Smooth muscle cell (in vitro differentiated cells): ENCODE measurements around the gene DNASE2. TPM values are rescaled to one million over a fixed set of nuclear protein-coding genes. Genes with fewer than 3 reads are reported as not detected.

Experiments used
- DNase-seq: peaks from one replicate; lab custom pipeline; 2025; ENCODE audit not compliant: unreplicated experiment; lab: John Stamatoyannopoulos, UW
- H2AFZ ChIP-seq: fragments of 200-600 bp; sonication (generic); 2 replicates; pipeline ENCODE4 v1.6.0; 2016; ENCODE audit warnings: antibody characterized with exemption, low read depth, mild to moderate bottlenecking
- H3F3A ChIP-seq: fragments of 200-600 bp; sonication (generic); 2 replicates; pipeline ENCODE4 v1.6.0; 2017; ENCODE audit warnings: antibody characterized with exemption, low read depth
- H3K27ac ChIP-seq: fragments of 200-600 bp; sonication (generic); 2 replicates; pipeline ENCODE4 v1.5.1; 2016; ENCODE audit warnings: low read depth, mild to moderate bottlenecking
- H3K27me3 ChIP-seq: fragments of 200-600 bp; sonication (generic); 2 replicates; pipeline ENCODE4 v1.6.1; 2016; ENCODE audit warnings: low read depth, mild to moderate bottlenecking
- H3K36me3 ChIP-seq: fragments of 200-600 bp; sonication (generic); 2 replicates; pipeline ENCODE4 v1.5.1; 2016; ENCODE audit warnings: low read depth
- H3K4me1 ChIP-seq: fragments of 200-600 bp; sonication (generic); 2 replicates; pipeline ENCODE4 v1.5.1; 2016; ENCODE audit warnings: low read depth
- H3K4me2 ChIP-seq: fragments of 200-600 bp; sonication (generic); 2 replicates; pipeline ENCODE4 v1.6.0; 2016; ENCODE audit warnings: mild to moderate bottlenecking
- H3K4me3 ChIP-seq: fragments of 200-600 bp; sonication (generic); 2 replicates; pipeline ENCODE4 v1.5.1; 2016; ENCODE audit warnings: mild to moderate bottlenecking
- H3K79me2 ChIP-seq: fragments of 200-600 bp; sonication (generic); 2 replicates; pipeline ENCODE4 v1.6.0; 2016; ENCODE audit warnings: low read depth, mild to moderate bottlenecking
- H3K9ac ChIP-seq: fragments of 200-600 bp; sonication (generic); 2 replicates; pipeline ENCODE4 v1.6.0; 2016; ENCODE audit warnings: low read depth
- H3K9me3 ChIP-seq: fragments of 200-600 bp; sonication (generic); replicated peaks from 2 replicates; pipeline ENCODE4 v1.5.1; 2016; ENCODE audit warnings: low read depth
- H4K20me1 ChIP-seq: fragments of 200-600 bp; sonication (generic); 2 replicates; pipeline ENCODE4 v1.6.0; 2016; ENCODE audit warnings: low read depth
- WGBS: methylation state at CpG from one replicate; pipeline ENCODE4 v1.1.7; 2016; ENCODE audit warnings: low lambda C conversion rate; 5-methylcytosine and 5-hydroxymethylcytosine counted together
- polyA plus RNA-seq: library from polyadenylated mRNA; unstranded; fragments of >200 nt; fragmentation: Nextera tagmentation; extraction: Ambion mirVana; gene quantifications from 2 replicates; pipeline ENCODE4 v1.2.1, GENCODE V29; 2016
- total RNA-seq: library from RNA; depleted of rRNA; stranded (reverse); fragments of >200 nt; gene quantifications from 2 replicates; pipeline ENCODE4 v1.2.3, GENCODE V29; 2014
- TF ChIP-seq, protein P1 (sequence below): fragments of 200-600 bp; sonication (generic); IDR thresholded peaks from 2 replicates; pipeline ENCODE4 v1.5.1; 2017; ENCODE audit warnings: borderline replicate concordance, mild to moderate bottlenecking, antibody characterized with exemption; ENCODE audit not compliant: insufficient read depth, poor library complexity, severe bottlenecking

The DNASE2 gene
- total and polyA plus RNA-seq, 2 experiments from 2014 or later: 19.5 to 44.9 TPM

DNA sequence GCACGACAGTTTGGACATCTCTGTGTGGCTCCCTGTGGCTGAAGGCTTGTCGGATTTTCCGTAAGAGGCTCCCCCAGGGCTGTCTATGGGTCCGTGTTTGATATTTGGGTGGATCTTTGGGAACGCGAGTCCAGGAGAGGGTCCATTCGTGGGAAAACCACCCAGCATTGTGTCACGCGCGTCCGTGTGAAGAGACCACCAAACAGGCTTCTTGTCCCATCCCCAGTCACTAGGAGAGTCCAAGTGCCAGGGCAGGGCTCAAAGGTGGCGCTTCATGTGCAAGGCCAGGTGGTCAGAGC is 3.3 kb upstream of the DNASE2 start:
- Histone ChIP-seq H3K4me1 (no peaks in the 10 kb centered on the region), H3K9ac (no peak overlapping the region), H3K9me3 (no peaks in the 10 kb centered on the region), H3K27me3 (peaks cover 18% of the 10 kb centered on the region), H3K79me2 (no peaks in the 10 kb centered on the region), H3K4me3 (no peak overlapping the region), H3K36me3 (no peaks in the 10 kb centered on the region), H2AFZ (no peak overlapping the region), H3K27ac (no peak overlapping the region), H3F3A (no peaks in the 10 kb centered on the region), H4K20me1 (no peaks in the 10 kb centered on the region), H3K4me2 (peak overlapping the region; percentile 84)
- WGBS: 78% methylated on average over 12 of the region's 12 CpGs
- DNase-seq: no peak
- TF ChIP-seq, protein P1, sequence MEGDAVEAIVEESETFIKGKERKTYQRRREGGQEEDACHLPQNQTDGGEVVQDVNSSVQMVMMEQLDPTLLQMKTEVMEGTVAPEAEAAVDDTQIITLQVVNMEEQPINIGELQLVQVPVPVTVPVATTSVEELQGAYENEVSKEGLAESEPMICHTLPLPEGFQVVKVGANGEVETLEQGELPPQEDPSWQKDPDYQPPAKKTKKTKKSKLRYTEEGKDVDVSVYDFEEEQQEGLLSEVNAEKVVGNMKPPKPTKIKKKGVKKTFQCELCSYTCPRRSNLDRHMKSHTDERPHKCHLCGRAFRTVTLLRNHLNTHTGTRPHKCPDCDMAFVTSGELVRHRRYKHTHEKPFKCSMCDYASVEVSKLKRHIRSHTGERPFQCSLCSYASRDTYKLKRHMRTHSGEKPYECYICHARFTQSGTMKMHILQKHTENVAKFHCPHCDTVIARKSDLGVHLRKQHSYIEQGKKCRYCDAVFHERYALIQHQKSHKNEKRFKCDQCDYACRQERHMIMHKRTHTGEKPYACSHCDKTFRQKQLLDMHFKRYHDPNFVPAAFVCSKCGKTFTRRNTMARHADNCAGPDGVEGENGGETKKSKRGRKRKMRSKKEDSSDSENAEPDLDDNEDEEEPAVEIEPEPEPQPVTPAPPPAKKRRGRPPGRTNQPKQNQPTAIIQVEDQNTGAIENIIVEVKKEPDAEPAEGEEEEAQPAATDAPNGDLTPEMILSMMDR: no peak

DNA sequence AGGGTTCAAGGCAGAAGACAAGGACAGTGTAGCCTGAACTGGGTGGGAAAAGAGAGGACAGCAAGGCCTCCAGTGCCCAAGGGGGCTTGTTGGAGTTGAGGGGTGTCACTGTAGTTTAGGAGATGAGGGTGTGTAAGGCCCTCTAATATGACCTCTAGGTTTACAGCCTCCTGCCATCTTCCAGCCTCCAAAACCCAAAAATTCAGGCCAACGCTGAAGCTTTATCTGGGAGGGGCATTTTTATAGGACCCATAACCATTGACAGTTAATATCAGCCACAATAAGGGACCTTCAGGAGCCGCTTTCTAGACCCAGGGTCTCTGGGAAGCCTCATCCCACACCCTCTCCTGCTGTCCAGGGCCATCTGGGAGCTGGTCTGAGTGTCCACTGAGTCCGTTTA is 3.0 kb upstream of the DNASE2 start:
- peaks cover 18% of the 10 kb centered on the region for H3K27me3 ChIP-seq
- no peak overlapping the region for H3K4me2 ChIP-seq
- H3K27ac ChIP-seq: no peak overlapping the region
- DNase-seq: no peak
- H3F3A ChIP-seq: no peaks in the 10 kb centered on the region
- H3K79me2 ChIP-seq: no peaks in the 10 kb centered on the region
- H2AFZ ChIP-seq: no peak overlapping the region
- H3K4me3 ChIP-seq: no peak overlapping the region
- TF ChIP-seq, protein P1: no peak
- H3K36me3 ChIP-seq: no peaks in the 10 kb centered on the region
- H4K20me1 ChIP-seq: no peaks in the 10 kb centered on the region
- no peaks in the 10 kb centered on the region for H3K4me1 ChIP-seq
- H3K9me3 ChIP-seq: no peaks in the 10 kb centered on the region
- H3K9ac ChIP-seq: no peak overlapping the region
- WGBS: 90% methylated on average over 3 of the region's 3 CpGs

DNA sequence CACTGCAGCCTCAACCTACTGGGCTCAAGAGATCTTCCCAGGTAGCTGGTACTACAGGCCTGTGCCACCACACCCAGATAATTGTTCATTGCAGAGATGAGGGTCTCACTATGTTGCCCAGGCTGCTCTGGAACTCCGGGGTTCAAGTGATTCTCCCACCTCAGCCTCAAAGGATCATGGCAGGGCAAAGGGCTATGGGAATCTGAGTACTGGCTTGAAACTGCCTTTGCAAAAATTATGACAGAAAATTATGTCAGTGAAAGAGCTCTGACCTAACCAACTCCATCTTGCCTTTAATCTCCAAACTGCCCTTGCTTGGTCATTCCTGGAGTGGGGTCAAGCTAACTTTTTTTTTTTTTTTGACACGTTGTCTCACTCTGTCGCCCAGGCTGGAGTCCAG is 1.3 kb upstream of the DNASE2 start:
- no peak overlapping the region for H3K4me2 ChIP-seq
- H4K20me1 ChIP-seq: no peaks in the 10 kb centered on the region
- DNase-seq: no peak
- H3K27ac ChIP-seq: no peak overlapping the region
- no peaks in the 10 kb centered on the region for H3K36me3 ChIP-seq
- no peak overlapping the region for H2AFZ ChIP-seq
- no peaks in the 10 kb centered on the region for H3F3A ChIP-seq
- no peak overlapping the region for H3K9ac ChIP-seq
- H3K9me3 ChIP-seq: no peaks in the 10 kb centered on the region
- WGBS: 95% methylated on average over 3 of the region's 3 CpGs
- H3K27me3 ChIP-seq: peaks cover 18% of the 10 kb centered on the region
- no peaks in the 10 kb centered on the region for H3K79me2 ChIP-seq
- no peaks in the 10 kb centered on the region for H3K4me1 ChIP-seq
- TF ChIP-seq, protein P1: no peak
- H3K4me3 ChIP-seq: no peak overlapping the region

GRCh38 chr19:12880551-12881171 is 588 bp downstream of the DNASE2 start:
- Histone ChIP-seq H3K4me2 (peak overlapping the region; percentile 94), H4K20me1 (no peaks in the 10 kb centered on the region), H2AFZ (peak overlapping the region; percentile 94), H3K27ac (no peak overlapping the region), H3K4me1 (no peaks in the 10 kb centered on the region), H3K36me3 (no peaks in the 10 kb centered on the region), H3K9ac (peak overlapping the region; percentile 33), H3F3A (no peaks in the 10 kb centered on the region), H3K9me3 (no peaks in the 10 kb centered on the region), H3K4me3 (peak overlapping the region; percentile 67), H3K79me2 (no peaks in the 10 kb centered on the region), H3K27me3 (peaks cover 12% of the 10 kb centered on the region)
- TF ChIP-seq, protein P1: no peak
- DNase-seq: peak; percentile 49
- WGBS: 13% methylated on average over 25 of the region's 29 CpGs
